ENCODE data around the gene ITPR1.

Gene ITPR1

DNA sequence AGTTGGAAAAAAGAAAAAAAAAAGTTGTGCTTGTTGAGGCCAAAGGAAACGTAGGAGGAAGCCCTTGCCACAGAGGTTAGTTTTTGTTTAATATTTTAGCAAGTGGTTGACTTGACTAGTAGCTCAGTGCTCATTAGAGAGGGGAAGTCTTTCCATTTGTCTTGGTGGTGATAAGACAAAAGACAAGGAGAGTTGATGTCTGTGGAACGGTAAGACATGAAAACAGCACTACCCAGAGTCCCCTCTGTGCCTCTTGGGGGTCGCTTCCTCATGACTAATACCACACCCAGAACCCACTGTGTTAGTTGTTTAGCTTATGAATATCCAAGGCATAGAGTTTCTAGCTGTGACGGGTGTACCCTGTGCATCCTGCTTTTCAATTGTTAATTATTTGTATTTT, 211.4 kb downstream of the ITPR1 start:
- Mint-ChIP-seq H3K4me3 (no peak overlapping the region), H3K27me3 (ENCODE audit: low read depth) (no peaks in the 10 kb centered on the region), H3K36me3 (ENCODE audit: low read depth) (peaks cover 81% of the 10 kb centered on the region), H3K27ac (peak overlapping the region; percentile 68), H3K4me1 (ENCODE audit: low read depth) (peaks cover 49% of the 10 kb centered on the region), H3K9me3 (peaks cover 22% of the 10 kb centered on the region)

DNA sequence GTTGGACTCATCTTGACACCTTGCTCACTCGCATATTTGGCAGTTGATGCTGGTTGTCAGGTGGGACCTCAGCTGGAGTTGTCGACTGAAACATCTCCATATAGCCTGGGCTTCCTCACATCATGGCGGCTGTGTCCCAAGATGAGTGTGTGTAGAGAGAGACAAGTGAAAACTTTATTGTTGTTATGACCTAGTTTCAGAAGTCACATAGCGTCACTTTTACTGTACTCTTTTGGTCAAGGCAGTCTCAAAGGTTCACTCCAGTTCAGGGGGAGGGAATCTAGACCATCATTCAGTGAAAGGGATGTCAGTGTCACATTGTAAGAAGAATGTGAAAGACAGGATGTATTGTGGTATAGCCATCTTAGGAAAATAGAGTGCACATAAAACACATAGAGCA, 214.2 kb downstream of the ITPR1 start:
- Mint-ChIP-seq H3K36me3 (ENCODE audit: low read depth) (peaks cover 68% of the 10 kb centered on the region), H3K9me3 (peaks cover 22% of the 10 kb centered on the region), H3K27ac (no peak overlapping the region)

DNA sequence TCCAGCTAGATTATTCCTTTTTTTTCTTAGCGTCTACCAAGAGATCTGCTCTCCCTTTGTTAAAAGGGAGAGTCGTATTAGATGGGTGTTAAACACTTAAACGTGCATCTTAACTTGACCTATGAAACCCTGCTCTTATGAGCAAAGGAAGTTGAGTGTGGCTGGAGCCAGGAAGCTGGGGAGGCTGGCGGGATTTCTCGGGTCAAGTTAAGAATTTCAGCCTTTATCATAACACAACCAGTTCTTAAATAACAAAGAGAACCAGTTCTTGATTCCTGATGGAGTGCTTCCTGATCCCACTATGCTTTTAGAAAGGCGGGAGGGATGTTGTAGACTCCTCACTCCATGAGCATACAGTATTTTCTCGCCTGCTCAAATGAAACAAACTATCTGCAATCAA, 215.1 kb downstream of the ITPR1 start:
- Mint-ChIP-seq H3K9me3 (peaks cover 21% of the 10 kb centered on the region), H3K4me3 (no peak overlapping the region), H3K27ac (no peak overlapping the region), H3K36me3 (ENCODE audit: low read depth) (peaks cover 62% of the 10 kb centered on the region), H3K27me3 (ENCODE audit: low read depth) (no peaks in the 10 kb centered on the region), H3K4me1 (ENCODE audit: low read depth) (peaks cover 48% of the 10 kb centered on the region)

More for the DNA sequence above, 214.2 kb downstream of the ITPR1 start:
- Mint-ChIP-seq H3K4me3 (no peak overlapping the region), H3K4me1 (ENCODE audit: low read depth) (peaks cover 55% of the 10 kb centered on the region), H3K27me3 (ENCODE audit: low read depth) (no peaks in the 10 kb centered on the region)

DNA sequence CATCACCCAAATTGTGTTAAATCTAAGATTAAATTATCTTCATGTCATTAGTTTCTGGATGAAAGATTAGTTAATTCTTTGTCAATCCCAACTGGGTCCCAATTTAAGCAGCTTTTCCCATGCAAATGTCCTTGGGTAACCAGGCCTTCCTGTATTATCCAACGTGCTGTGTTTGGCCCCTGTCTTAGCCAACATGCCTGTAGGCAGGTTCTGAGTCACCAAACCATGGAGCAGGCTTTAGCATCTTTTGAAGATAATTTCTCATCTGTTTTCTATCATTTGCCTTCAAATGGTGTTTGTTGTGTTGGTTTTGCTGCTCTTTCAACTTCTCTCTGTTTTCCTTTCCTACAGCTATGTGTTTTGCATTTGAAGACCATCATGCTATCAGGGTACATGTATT, 216.2 kb downstream of the ITPR1 start:
- peaks cover 42% of the 10 kb centered on the region for H3K4me1 Mint-ChIP-seq (ENCODE audit: low read depth)
- no peak overlapping the region for H3K27ac Mint-ChIP-seq
- no peaks in the 10 kb centered on the region for H3K27me3 Mint-ChIP-seq (ENCODE audit: low read depth)
- no peak overlapping the region for H3K4me3 Mint-ChIP-seq
- peaks cover 60% of the 10 kb centered on the region for H3K36me3 Mint-ChIP-seq (ENCODE audit: low read depth)
- H3K9me3 Mint-ChIP-seq: peaks cover 14% of the 10 kb centered on the region

DNA sequence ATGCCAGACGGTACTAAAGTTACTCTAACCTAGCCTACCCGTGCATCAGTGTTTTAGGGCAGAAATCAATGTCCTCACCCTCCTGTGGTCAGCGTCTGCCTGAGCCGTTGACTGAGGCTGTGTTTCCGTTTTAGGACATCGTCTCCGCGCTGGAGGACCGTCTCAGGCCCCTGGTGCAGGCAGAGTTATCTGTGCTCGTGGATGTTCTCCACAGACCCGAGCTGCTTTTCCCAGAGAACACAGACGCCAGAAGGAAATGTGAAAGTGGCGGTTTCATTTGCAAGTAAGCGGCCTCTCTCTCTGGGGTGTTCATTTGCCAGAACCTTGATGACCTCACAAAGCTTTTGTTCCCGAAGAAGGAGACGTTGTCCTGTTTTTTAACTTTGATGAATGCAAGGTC, 217.0 kb downstream of the ITPR1 start:
- Mint-ChIP-seq H3K27me3 (ENCODE audit: low read depth) (no peaks in the 10 kb centered on the region), H3K36me3 (ENCODE audit: low read depth) (peaks cover 61% of the 10 kb centered on the region), H3K9me3 (peaks cover 14% of the 10 kb centered on the region), H3K27ac (no peak overlapping the region), H3K4me1 (ENCODE audit: low read depth) (peaks cover 39% of the 10 kb centered on the region), H3K4me3 (no peak overlapping the region)

DNA sequence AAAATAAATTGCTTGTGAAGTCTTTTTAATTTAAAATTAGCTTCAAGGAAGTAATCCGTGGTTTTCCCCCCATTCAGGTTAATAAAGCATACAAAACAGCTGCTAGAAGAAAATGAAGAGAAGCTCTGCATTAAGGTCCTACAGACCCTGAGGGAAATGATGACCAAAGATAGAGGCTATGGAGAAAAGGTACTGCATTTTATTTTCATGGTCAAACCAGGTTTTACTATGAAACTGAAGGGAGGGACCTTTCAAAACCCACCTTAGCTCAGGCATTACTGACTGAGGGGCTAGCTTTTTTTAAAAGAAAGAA, 218.5 kb downstream of the ITPR1 start:
- H3K27ac Mint-ChIP-seq: no peak overlapping the region
- H3K9me3 Mint-ChIP-seq: peaks cover 9% of the 10 kb centered on the region
- H3K27me3 Mint-ChIP-seq (ENCODE audit: low read depth): no peaks in the 10 kb centered on the region
- H3K4me1 Mint-ChIP-seq (ENCODE audit: low read depth): peaks cover 34% of the 10 kb centered on the region
- H3K36me3 Mint-ChIP-seq (ENCODE audit: low read depth): peaks cover 47% of the 10 kb centered on the region
- no peak overlapping the region for H3K4me3 Mint-ChIP-seq

DNA sequence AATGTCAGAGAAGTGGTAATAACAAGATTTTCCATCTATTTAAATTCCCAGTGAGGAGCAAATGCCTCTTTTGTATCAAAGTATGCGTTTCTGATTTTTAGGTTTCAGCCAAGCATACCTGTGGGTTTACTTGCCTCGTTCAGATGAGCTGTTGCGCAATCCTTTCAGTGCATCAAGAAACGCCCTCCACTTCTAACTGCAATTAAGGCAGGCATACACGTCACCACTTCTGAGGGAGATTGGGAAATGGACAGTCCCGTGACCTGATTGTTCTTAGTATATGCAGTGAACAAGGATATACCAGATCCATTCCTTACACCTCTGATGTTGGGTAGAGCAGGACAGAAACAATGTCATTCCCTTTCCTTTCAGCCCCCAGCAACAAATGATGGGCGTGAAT, 219.0 kb downstream of the ITPR1 start:
- peaks cover 34% of the 10 kb centered on the region for H3K4me1 Mint-ChIP-seq (ENCODE audit: low read depth)
- H3K27me3 Mint-ChIP-seq (ENCODE audit: low read depth): no peaks in the 10 kb centered on the region
- H3K4me3 Mint-ChIP-seq: no peak overlapping the region
- H3K27ac Mint-ChIP-seq: no peak overlapping the region
- H3K36me3 Mint-ChIP-seq (ENCODE audit: low read depth): peaks cover 45% of the 10 kb centered on the region
- H3K9me3 Mint-ChIP-seq: peaks cover 7% of the 10 kb centered on the region

DNA sequence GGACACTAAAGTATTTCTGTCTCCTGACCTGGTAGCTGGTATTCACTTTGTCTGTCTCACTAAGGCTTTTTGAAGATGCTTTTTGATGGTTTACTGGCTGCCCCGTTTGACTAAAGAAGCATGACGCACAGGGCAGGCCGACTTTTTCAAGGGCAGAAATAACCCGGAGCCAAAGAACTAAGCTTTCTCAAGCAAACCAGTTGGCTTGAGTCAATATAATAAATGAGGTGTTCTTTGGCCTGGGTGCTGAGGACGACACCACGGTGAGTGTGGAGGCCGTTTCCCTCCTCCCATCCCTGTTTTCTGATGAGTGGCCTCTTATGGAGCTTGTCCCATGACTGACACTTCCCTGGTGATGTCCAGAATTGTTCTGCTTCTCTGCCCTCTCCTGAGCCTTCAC, 220.9 kb downstream of the ITPR1 start:
- Mint-ChIP-seq H3K36me3 (ENCODE audit: low read depth) (peaks cover 37% of the 10 kb centered on the region), H3K27ac (no peak overlapping the region), H3K4me3 (no peak overlapping the region), H3K9me3 (no peaks in the 10 kb centered on the region), H3K27me3 (ENCODE audit: low read depth) (no peaks in the 10 kb centered on the region), H3K4me1 (ENCODE audit: low read depth) (peaks cover 24% of the 10 kb centered on the region)

DNA sequence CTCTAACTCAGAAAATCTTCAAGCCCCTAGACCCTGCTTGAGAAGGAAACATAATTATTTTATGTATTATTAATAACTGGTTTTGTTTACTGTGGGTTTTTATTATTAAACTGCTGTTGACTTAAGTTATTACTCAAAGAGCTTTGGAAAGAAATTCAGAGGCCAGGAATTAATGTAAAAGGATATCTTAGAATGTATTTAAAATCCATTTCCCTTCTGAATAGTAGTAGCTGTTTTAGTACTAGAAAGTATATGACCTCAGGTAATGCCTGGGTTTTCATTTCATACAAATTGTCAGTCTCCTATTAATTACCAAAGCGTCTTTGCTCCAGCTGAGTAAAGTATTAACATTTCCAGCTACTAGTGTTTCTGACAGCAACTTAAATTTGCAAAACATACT, 223.1 kb downstream of the ITPR1 start:
- Mint-ChIP-seq H3K27me3 (ENCODE audit: low read depth) (no peaks in the 10 kb centered on the region), H3K9me3 (no peaks in the 10 kb centered on the region), H3K4me3 (no peak overlapping the region), H3K27ac (no peak overlapping the region), H3K4me1 (ENCODE audit: low read depth) (peaks cover 29% of the 10 kb centered on the region), H3K36me3 (ENCODE audit: low read depth) (peaks cover 33% of the 10 kb centered on the region)

DNA sequence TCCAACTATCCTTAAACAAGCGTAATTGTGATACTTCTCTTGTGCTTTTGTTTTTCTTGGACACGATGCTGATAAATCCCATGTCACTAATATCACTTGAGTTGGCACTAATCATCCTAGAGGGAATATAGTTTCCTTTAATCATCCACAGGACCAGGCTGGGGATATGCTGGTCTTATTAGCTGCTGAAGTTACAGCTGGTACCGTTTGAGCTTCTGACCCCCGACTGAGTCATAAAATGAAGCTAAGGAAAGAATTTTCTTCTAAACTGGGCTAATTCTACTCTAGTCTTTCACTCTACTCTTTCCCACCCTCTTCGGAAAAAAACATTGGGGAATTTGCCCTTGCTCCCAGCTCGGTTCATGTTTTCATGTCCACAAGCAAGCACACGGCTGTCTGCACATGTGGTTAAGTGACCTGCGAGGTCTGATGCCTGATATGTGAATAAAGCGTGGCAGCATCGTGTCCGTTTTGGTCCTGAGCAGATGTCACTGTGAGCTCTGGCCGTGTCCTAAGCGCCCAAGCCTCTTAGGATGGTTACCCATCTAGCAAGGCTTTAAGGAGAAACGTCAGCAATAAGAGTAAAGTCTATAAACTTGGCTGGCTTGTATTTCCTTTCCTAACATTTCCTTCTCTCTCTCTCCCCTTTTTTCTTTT, 223.7 kb downstream of the ITPR1 start:
- peaks cover 31% of the 10 kb centered on the region for H3K4me1 Mint-ChIP-seq (ENCODE audit: low read depth)
- peaks cover 34% of the 10 kb centered on the region for H3K36me3 Mint-ChIP-seq (ENCODE audit: low read depth)
- H3K27me3 Mint-ChIP-seq (ENCODE audit: low read depth): no peaks in the 10 kb centered on the region
- no peak overlapping the region for H3K4me3 Mint-ChIP-seq
- H3K27ac Mint-ChIP-seq: no peak overlapping the region
- H3K9me3 Mint-ChIP-seq: no peaks in the 10 kb centered on the region

DNA sequence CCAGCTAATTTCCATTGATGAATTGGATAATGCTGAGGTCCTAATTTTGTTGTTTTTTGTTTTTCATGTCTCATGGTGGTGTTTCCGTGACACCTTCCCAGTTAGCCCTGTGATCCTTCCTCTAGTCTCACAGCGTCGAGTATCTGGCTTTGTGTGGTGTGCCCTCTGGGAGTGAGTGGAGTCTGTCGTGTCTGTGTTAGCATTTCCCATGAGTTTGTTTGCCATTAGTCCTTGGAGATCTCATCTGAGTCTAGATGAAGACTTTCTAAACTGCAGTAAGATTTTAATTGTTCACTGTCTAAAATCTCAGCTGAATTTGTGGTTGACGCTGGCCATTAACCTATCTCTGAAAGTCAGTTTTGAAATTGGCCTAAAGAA, 224.2 kb downstream of the ITPR1 start:
- Mint-ChIP-seq H3K4me1 (ENCODE audit: low read depth) (peaks cover 31% of the 10 kb centered on the region), H3K4me3 (no peak overlapping the region), H3K36me3 (ENCODE audit: low read depth) (peaks cover 31% of the 10 kb centered on the region), H3K27ac (no peak overlapping the region), H3K9me3 (no peaks in the 10 kb centered on the region), H3K27me3 (ENCODE audit: low read depth) (no peaks in the 10 kb centered on the region)

DNA sequence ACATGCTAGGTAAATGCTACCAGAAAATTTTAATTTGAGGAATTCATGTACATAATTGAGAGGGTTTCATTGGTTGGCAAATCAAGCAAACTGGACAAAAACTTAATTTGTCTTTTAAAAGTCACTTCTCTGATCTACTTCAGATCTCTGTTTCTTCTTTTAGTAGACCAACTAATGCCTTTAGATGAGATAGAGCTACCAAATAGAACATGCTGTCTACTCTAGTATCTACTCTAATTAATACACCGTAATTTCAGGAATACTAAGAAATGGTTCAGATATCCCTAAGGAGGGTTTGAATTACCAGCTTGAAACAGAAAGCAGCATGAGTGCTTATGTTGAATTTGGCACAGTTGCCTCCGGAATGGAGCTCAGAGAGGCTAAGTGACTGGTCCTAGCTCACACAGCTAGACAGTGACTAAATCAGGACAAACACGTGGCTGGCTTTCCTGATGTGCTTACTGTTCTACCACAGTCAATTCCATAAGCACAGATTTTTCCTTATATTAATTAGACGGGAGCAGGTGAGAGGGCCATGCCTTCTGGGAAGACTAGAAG, 225.1 kb downstream of the ITPR1 start:
- Mint-ChIP-seq H3K27me3 (ENCODE audit: low read depth) (no peaks in the 10 kb centered on the region), H3K27ac (no peak overlapping the region), H3K9me3 (no peaks in the 10 kb centered on the region), H3K4me3 (no peak overlapping the region), H3K4me1 (ENCODE audit: low read depth) (peaks cover 38% of the 10 kb centered on the region), H3K36me3 (ENCODE audit: low read depth) (peaks cover 30% of the 10 kb centered on the region)

DNA sequence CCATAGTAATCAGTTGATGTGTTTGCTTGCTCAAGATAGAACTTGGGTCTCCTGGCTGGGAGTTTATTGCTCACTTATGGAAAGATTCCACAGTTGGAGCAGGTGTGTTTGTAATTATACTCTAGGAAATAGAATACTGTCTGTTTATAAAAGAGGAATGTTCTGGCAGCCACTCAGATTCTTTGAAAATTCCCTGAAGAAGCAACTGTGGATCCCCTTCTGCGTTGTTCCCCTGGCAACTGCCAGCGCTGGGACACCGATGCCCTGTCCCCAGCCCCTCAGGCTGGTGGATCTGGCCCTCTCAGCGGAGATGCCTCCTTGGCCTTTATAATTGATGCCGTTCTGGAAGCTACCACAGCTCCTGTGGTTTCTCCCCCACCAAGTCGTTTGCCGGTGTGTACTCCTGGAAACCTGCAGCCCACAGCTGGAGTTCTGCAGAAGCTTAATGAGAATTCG, 225.9 kb downstream of the ITPR1 start:
- Mint-ChIP-seq H3K4me1 (ENCODE audit: low read depth) (peaks cover 45% of the 10 kb centered on the region), H3K36me3 (ENCODE audit: low read depth) (peaks cover 24% of the 10 kb centered on the region), H3K9me3 (no peaks in the 10 kb centered on the region), H3K27me3 (ENCODE audit: low read depth) (no peaks in the 10 kb centered on the region), H3K4me3 (no peak overlapping the region), H3K27ac (no peak overlapping the region)

DNA sequence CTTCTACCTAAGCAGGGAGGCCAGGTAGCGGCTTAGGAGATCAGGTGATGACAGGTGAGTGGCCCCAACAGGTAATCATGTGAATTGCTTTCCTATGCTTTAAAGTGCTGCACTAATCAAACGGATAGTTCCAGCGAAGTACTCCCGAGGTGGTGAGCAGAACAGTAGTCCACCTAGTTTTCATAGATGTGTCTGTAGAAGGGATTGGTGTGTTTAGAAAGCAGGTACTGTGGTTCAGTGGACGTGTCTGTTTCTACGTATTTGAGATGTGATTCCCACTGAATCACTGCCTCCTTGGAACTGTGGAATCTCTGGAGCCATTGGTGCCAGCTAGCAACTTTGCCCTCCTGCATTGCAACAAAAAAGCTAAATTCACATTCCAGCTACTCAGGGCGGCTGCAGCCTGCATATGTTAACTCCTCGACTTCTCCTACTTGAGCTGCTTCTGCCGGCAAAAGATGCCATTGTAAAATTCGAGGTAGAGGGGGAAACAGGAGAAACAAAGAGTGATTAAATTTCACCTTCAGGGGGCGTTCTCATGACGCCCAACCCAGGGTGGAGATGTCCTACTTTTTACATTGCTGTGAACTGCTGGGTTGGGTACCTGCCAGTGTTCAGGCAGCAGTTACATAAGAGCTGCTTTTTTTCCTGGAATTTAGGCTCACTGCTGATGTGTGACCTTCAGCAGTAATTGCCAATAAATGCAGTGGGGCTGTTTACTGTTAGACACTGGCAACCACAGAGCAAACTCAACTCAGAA, 227.3 kb downstream of the ITPR1 start:
- Mint-ChIP-seq H3K4me1 (ENCODE audit: low read depth) (peaks cover 56% of the 10 kb centered on the region), H3K4me3 (no peak overlapping the region), H3K27me3 (ENCODE audit: low read depth) (no peaks in the 10 kb centered on the region), H3K27ac (peak overlapping the region; percentile 56), H3K36me3 (ENCODE audit: low read depth) (peaks cover 20% of the 10 kb centered on the region), H3K9me3 (no peaks in the 10 kb centered on the region)

DNA sequence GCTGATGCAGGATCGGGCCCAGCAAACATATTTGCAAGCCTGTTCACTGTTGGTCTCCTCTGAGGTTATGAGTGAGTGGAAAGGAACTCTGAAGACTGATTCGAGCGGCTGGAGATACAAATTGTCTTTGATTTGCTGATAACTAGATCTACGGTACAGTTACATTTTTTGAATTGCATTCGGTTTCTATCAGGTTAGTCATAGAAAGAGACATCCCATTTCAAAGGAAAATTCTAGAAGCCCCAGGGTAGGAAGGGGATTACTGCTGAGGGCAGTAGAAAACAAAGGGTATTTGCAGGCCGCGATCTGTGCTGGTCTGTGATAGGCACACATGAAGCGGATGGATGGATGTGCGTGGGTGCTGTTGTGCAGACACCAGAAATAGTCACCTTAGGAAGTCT, 228.4 kb downstream of the ITPR1 start:
- Mint-ChIP-seq H3K9me3 (no peaks in the 10 kb centered on the region), H3K36me3 (ENCODE audit: low read depth) (peaks cover 24% of the 10 kb centered on the region), H3K27ac (peak overlapping the region; percentile 74), H3K4me3 (no peak overlapping the region), H3K27me3 (ENCODE audit: low read depth) (no peaks in the 10 kb centered on the region), H3K4me1 (ENCODE audit: low read depth) (peaks cover 58% of the 10 kb centered on the region)
